ENCODE measurements around the gene DNAH7. TPM values are rescaled to one million over a fixed set of nuclear protein-coding genes. Genes with fewer than 3 reads are reported as not detected.

DNAH7 gene
- total RNA-seq, 4 donors from 2014 or later = 1.6 to 5.0 (median 3.0) TPM

GRCh38 chr2:196108604-196109003, 40.0 kb upstream of the DNAH7 start:
- H3K4me3 ChIP-seq = no peak overlapping the region
- DNase-seq (ENCODE audit: low spot score in 2 of 2) = no peak
- peaks cover 0 to 15% (median 5%) of the 10 kb centered on the region in 4 donors for H3K4me1 ChIP-seq
- TF ChIP-seq CTCF (IDR thresholded peaks at IDR 0.05) (no peak), EP300 (IDR thresholded peaks at IDR 0.05) (no peak), POLR2A (IDR thresholded peaks at IDR 0.05) (no peak)
- no peaks in the 10 kb centered on the region for H3K9me3 ChIP-seq
- WGBS, 2 donors = 62 to 72% methylated on average over 1 of the region's 1 CpG
- no peaks in the 10 kb centered on the region for H3K36me3 ChIP-seq
- no peak overlapping the region for H3K27ac ChIP-seq
- no peaks in the 10 kb centered on the region for H3K27me3 ChIP-seq

GRCh38 chr2:196105951-196106350, 37.3 kb upstream of the DNAH7 start:
- Histone ChIP-seq H3K9me3 (no peaks in the 10 kb centered on the region), H3K27ac (no peak overlapping the region), H3K27me3 (no peaks in the 10 kb centered on the region), H3K4me1 (peaks cover 0 to 3% (median 0%) of the 10 kb centered on the region in 4 donors), H3K4me3 (no peak overlapping the region), H3K36me3 (no peaks in the 10 kb centered on the region)
- TF ChIP-seq POLR2A (IDR thresholded peaks at IDR 0.05) (no peak), EP300 (IDR thresholded peaks at IDR 0.05) (no peak), CTCF (IDR thresholded peaks at IDR 0.05) (no peak)
- WGBS, 2 donors = 44 to 53% methylated on average over 5 of the region's 5 CpGs
- no peak for DNase-seq (ENCODE audit: low spot score in 2 of 2)

- Histone ChIP-seq H3K27me3 (no peaks in the 10 kb centered on the region), H3K27ac (no peak overlapping the region), H3K36me3 (no peaks in the 10 kb centered on the region), H3K9me3 (no peaks in the 10 kb centered on the region), H3K4me1 (peaks cover 0 to 7% (median 0%) of the 10 kb centered on the region in 4 donors), H3K4me3 (no peak overlapping the region)
- 83 to 95% methylated on average over 4 of the region's 4 CpGs for WGBS, 2 donors
- TF ChIP-seq EP300 (IDR thresholded peaks at IDR 0.05) (no peak), CTCF (IDR thresholded peaks at IDR 0.05) (no peak), POLR2A (IDR thresholded peaks at IDR 0.05) (no peak)
- no peak for DNase-seq (ENCODE audit: low spot score in 2 of 2)
These were observed 35.4 kb upstream of the DNAH7 start for GRCh38 chr2:196104066-196104465.

GRCh38 chr2:196103626-196104025, 35.0 kb upstream of the DNAH7 start:
- DNase-seq (ENCODE audit: low spot score in 2 of 2) = no peak
- H3K27ac ChIP-seq = no peak overlapping the region
- 99 to 100% methylated on average over 2 of the region's 2 CpGs for WGBS, 2 donors

More at GRCh38 chr2:196103626-196104025, 35.0 kb upstream of the DNAH7 start:
- Histone ChIP-seq H3K9me3 (no peaks in the 10 kb centered on the region), H3K36me3 (no peaks in the 10 kb centered on the region), H3K27me3 (no peaks in the 10 kb centered on the region), H3K4me1 (peaks cover 0 to 7% (median 0%) of the 10 kb centered on the region in 4 donors), H3K4me3 (no peak overlapping the region)
- no peak for TF ChIP-seq EP300 (IDR thresholded peaks at IDR 0.05)
- no peak for TF ChIP-seq CTCF (IDR thresholded peaks at IDR 0.05)
- no peak for TF ChIP-seq POLR2A (IDR thresholded peaks at IDR 0.05)

Data from tibial nerve (tissue), 4 donors.